ENCODE results near the gene E2F2.

- no peak for TF ChIP-seq POLR2A (IDR thresholded peaks at IDR 0.05)
- no peak for TF ChIP-seq CTCF (IDR thresholded peaks at IDR 0.05)
Measured at GRCh38 chr1:23473037-23473800, 57.8 kb downstream of the E2F2 start.
